GM23338 (cell line): ENCODE results near the gene MCM9.

Source experiments
- CREB1 ChIP-seq: fragments of 250-450 bp; sonication (Bioruptor Pico); IDR thresholded peaks from 2 replicates; pipeline ENCODE4 v1.5.0; 2020; ENCODE audit warnings: low read depth, mild to moderate bottlenecking, moderate library complexity
- EZH2 ChIP-seq: fragments of 200-600 bp; sonication (generic); IDR thresholded peaks from one replicate; pipeline ENCODE4 v1.8.0; 2017; ENCODE audit warnings: antibody characterized with exemption, mild to moderate bottlenecking, low read depth; ENCODE audit not compliant: unreplicated experiment
- EZH2phosphoT487 ChIP-seq: fragments of 200-600 bp; sonication (generic); IDR thresholded peaks from one replicate; pipeline ENCODE4 v1.8.1; 2018; ENCODE audit warnings: antibody characterized with exemption; ENCODE audit not compliant: unreplicated experiment
- JUNB ChIP-seq: IDR thresholded peaks from one replicate; pipeline ENCODE4 v1.6.1; 2016; ENCODE audit warnings: antibody characterized with exemption; ENCODE audit not compliant: unreplicated experiment
- POLR2AphosphoS5 ChIP-seq: IDR thresholded peaks from 2 replicates; pipeline ENCODE4 v1.6.1; 2016; ENCODE audit warnings: antibody characterized with exemption, low read depth
- REST ChIP-seq: IDR thresholded peaks from one replicate; pipeline ENCODE4 v1.6.1; 2018; ENCODE audit warnings: antibody characterized with exemption; ENCODE audit not compliant: unreplicated experiment
- ZNF114 ChIP-seq: fragments of 250-450 bp; sonication (Bioruptor Pico); IDR thresholded peaks from 2 replicates; pipeline ENCODE4 v1.5.0; 2020; ENCODE audit warnings: mild to moderate bottlenecking, moderate library complexity
- ZNF331 ChIP-seq: fragments of 250-450 bp; sonication (Bioruptor Pico); IDR thresholded peaks from 2 replicates; pipeline ENCODE4 v1.5.0; 2020; ENCODE audit warnings: low read depth, mild to moderate bottlenecking, moderate library complexity
- TF ChIP-seq, protein P1 (sequence below), 2 experiments: fragments of 200-600 bp in 1 of 2; sonication (generic) in 1 of 2; conservative IDR thresholded peaks; 2 replicates each; pipeline versions ENCODE4 v1.5.1 to v1.6.1; 2016 to 2017; ENCODE audit warnings: antibody characterized with exemption in 2 of 2, low read depth in 2 of 2, mild to moderate bottlenecking in 2 of 2, moderate library complexity in 1 of 2
- TF ChIP-seq, protein P2 (sequence below): IDR thresholded peaks from 2 replicates; pipeline ENCODE4 v1.6.1; 2016; ENCODE audit warnings: antibody characterized with exemption

DNA sequence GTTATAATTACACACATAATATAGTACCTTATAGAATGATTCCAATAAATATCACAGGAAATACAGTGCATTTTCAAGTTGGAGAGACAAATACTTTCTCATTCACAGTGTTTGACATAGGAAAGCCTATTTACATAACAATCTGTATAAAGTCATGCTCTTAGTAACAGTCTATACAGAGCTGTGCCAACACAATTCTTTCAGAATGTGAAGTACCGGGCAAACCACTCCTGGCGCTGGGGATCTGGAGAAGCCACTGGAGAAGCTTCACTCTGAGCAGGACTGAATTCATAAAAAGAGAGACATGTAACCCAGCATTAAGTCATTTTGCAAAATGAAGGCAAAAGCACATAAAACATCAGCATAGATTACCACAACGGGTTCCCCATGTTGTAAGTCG lies 24.9 kb upstream of the MCM9 start:
- no peak for TF ChIP-seq REST
- no peak for TF ChIP-seq EZH2
- TF ChIP-seq, protein P1, sequence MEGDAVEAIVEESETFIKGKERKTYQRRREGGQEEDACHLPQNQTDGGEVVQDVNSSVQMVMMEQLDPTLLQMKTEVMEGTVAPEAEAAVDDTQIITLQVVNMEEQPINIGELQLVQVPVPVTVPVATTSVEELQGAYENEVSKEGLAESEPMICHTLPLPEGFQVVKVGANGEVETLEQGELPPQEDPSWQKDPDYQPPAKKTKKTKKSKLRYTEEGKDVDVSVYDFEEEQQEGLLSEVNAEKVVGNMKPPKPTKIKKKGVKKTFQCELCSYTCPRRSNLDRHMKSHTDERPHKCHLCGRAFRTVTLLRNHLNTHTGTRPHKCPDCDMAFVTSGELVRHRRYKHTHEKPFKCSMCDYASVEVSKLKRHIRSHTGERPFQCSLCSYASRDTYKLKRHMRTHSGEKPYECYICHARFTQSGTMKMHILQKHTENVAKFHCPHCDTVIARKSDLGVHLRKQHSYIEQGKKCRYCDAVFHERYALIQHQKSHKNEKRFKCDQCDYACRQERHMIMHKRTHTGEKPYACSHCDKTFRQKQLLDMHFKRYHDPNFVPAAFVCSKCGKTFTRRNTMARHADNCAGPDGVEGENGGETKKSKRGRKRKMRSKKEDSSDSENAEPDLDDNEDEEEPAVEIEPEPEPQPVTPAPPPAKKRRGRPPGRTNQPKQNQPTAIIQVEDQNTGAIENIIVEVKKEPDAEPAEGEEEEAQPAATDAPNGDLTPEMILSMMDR (conservative IDR thresholded peaks at IDR 0.05; ENCODE audit: low read depth in 2 of 2), result no peak
- TF ChIP-seq POLR2AphosphoS5, result no peak
- TF ChIP-seq EZH2phosphoT487, result no peak
- TF ChIP-seq ZNF331 (CRISPR knock-in tag), result no peak
- TF ChIP-seq, protein P2, sequence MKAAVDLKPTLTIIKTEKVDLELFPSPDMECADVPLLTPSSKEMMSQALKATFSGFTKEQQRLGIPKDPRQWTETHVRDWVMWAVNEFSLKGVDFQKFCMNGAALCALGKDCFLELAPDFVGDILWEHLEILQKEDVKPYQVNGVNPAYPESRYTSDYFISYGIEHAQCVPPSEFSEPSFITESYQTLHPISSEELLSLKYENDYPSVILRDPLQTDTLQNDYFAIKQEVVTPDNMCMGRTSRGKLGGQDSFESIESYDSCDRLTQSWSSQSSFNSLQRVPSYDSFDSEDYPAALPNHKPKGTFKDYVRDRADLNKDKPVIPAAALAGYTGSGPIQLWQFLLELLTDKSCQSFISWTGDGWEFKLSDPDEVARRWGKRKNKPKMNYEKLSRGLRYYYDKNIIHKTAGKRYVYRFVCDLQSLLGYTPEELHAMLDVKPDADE, result no peak
- no peak for TF ChIP-seq CREB1 (CRISPR knock-in tag)
- no peak for TF ChIP-seq JUNB
- no peak for TF ChIP-seq ZNF114 (CRISPR knock-in tag)
